Kidney (tissue), 14 donors: ENCODE data around the gene RAD21L1. TPM values are rescaled to one million over a fixed set of nuclear protein-coding genes. Genes with fewer than 3 reads are reported as not detected.

Experiments
- DNase-seq, 5 donors: peaks; one replicate each; pipeline ENCODE4 v3.0.0-alpha.2; 2013 to 2020
- FAIRE-seq: peaks from 2 replicates; lab custom pipeline; 2012; peaks lifted over from hg19 to GRCh38; lab: Jason Lieb, UNC
- H3K27ac ChIP-seq, 2 donors: one replicate each; pipeline ENCODE4 v1.7.0; 2013; ENCODE audit warnings: low read depth in 2 of 2, low read length in 2 of 2, inconsistent platforms in 1 of 2
- H3K27me3 ChIP-seq: one replicate; pipeline ENCODE4 v1.7.1; 2013; ENCODE audit warnings: low read length, inconsistent platforms; ENCODE audit not compliant: control insufficient read depth, insufficient read depth
- H3K36me3 ChIP-seq, 3 donors: one replicate each; pipeline versions ENCODE4 v1.7.0 to v1.7.1; 2013; ENCODE audit warnings: low read length in 3 of 3, control low read depth in 1 of 3, inconsistent platforms in 1 of 3; ENCODE audit not compliant: insufficient read depth in 3 of 3, control insufficient read depth in 2 of 3
- H3K4me1 ChIP-seq, 3 donors: one replicate each; pipeline versions ENCODE4 v1.7.0 to v1.7.1; 2013; ENCODE audit warnings: low read length in 3 of 3, inconsistent platforms in 1 of 3, low read depth in 1 of 3; ENCODE audit not compliant: control insufficient read depth in 2 of 3, insufficient read depth in 2 of 3
- H3K4me3 ChIP-seq, 3 donors: one replicate each; pipeline versions ENCODE4 v1.7.0 to v1.8.1; 2013; ENCODE audit warnings: low read length in 3 of 3, control low read depth in 1 of 3, inconsistent platforms in 1 of 3
- H3K9ac ChIP-seq, 3 donors: one replicate each; pipeline versions ENCODE4 v1.7.0 to v1.7.1; 2013; ENCODE audit warnings: low read length in 3 of 3, control low read depth in 1 of 3, inconsistent platforms in 1 of 3
- H3K9me3 ChIP-seq, 3 donors: one replicate each; pipeline versions ENCODE4 v1.7.0 to v1.7.1; 2013; ENCODE audit warnings: low read length in 3 of 3, control low read depth in 1 of 3, inconsistent platforms in 1 of 3; ENCODE audit not compliant: control insufficient read depth in 2 of 3, insufficient read depth in 1 of 3
- intact Hi-C: fragments of 100-400 bp; cut with DNase I; formaldehyde crosslinking; loops from one replicate; pipeline ENCODE4 v1.11.1; 2022
- polyA plus RNA-seq: library from polyadenylated mRNA; stranded (reverse); fragments of 350-450 nt; fragmentation: Illumina TruSeq; extraction: RNeasy Lipid Tissue Mini Kit (QIAGEN cat#74804); gene quantifications from one replicate; pipeline ENCODE4 v1.2.3, GENCODE V29; 2014; ENCODE audit warnings: low read depth, low replicate concordance; ENCODE audit not compliant: insufficient read depth
- total RNA-seq: library from RNA; stranded (reverse); fragmentation: NEBNext Ultra II Directional; extraction: Animal tissue kit (Norgen Biotek cat#: 25700); gene quantifications from one replicate; pipeline ENCODE4 v1.2.1, GENCODE V29; 2021
- TF ChIP-seq, protein P1 (sequence below): IDR thresholded peaks from 3 replicates; pipeline ENCODE4 v1.5.1; 2012; ENCODE audit warnings: mild to moderate bottlenecking, moderate library complexity, borderline replicate concordance; ENCODE audit not compliant: insufficient read depth; ENCODE audit errors: extremely low read depth
- donor health status: control.
- donor health status: control.
- donor health status: control.
- donor health status: control.
- donor health status: control.
- donor health status: DM: yes; HTN: yes; CAD: no.
- donor health status: Normal renal cell carcinoma (clear cell type).

RAD21L1 gene
- total and polyA plus RNA-seq, 2 donors from 2014 or later = not detected

DNA sequence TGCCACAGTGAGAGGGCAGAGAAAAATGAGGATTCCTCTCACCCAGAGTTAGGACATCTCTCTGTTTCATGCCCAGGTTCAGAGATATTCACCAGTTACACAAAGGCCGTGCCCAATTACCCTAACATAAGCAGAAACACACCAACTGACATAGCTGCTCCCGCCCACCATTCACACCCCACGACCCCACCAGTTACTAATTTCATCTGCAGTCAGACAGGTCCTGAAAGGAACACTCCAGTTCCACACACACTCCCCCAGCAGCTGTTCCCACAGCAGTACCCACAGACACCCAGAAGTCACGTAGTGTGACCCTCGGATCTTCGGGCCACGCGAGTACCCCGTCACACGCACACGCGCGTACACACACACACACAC, 41.6 kb upstream of the RAD21L1 start:
- Histone ChIP-seq H3K36me3 (no peaks in the 10 kb centered on the region), H3K4me1 (no peaks in the 10 kb centered on the region), H3K27ac (no peak overlapping the region), H3K9me3 (no peaks in the 10 kb centered on the region), H3K4me3 (peak overlapping the region in 1 of 3 donors; percentile 25), H3K9ac (no peak overlapping the region), H3K27me3 (peaks cover 5% of the 10 kb centered on the region)
- intact Hi-C loops = no loop called here
- no peak for DNase-seq
- FAIRE-seq = no peak
- TF ChIP-seq, protein P1, sequence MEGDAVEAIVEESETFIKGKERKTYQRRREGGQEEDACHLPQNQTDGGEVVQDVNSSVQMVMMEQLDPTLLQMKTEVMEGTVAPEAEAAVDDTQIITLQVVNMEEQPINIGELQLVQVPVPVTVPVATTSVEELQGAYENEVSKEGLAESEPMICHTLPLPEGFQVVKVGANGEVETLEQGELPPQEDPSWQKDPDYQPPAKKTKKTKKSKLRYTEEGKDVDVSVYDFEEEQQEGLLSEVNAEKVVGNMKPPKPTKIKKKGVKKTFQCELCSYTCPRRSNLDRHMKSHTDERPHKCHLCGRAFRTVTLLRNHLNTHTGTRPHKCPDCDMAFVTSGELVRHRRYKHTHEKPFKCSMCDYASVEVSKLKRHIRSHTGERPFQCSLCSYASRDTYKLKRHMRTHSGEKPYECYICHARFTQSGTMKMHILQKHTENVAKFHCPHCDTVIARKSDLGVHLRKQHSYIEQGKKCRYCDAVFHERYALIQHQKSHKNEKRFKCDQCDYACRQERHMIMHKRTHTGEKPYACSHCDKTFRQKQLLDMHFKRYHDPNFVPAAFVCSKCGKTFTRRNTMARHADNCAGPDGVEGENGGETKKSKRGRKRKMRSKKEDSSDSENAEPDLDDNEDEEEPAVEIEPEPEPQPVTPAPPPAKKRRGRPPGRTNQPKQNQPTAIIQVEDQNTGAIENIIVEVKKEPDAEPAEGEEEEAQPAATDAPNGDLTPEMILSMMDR = no peak

GRCh38 chr20:1184638-1185315, 41.1 kb upstream of the RAD21L1 start, which contains the start of gene TMEM74B:
TMEM74B (minus strand) TSS chr20:1184981; CDS start chr20:1183801, 1,180 bp downstream.
- TF ChIP-seq, protein P1 = no peak
- FAIRE-seq (no peak), DNase-seq (peak in 3 of 5 donors; percentile 12 to 49 (median 21))
- intact Hi-C loops = no loop called here
- Histone ChIP-seq H3K27ac (no peak within 1 kb of the TSS), H3K27me3 (peaks cover 5% of the 10 kb centered on the region), H3K36me3 (no peaks in the 10 kb centered on the region), H3K9ac (no peak within 1 kb of the TSS), H3K4me3 (peak within 1 kb of the TSS in 1 of 3 donors; percentile 25), H3K9me3 (no peaks in the 10 kb centered on the region), H3K4me1 (no peaks in the 10 kb centered on the region)

GRCh38 chr20:1185316-1185741, 40.5 kb upstream of the RAD21L1 start:
- Histone ChIP-seq H3K27ac (no peak overlapping the region), H3K9me3 (no peaks in the 10 kb centered on the region), H3K4me3 (peak overlapping the region in 1 of 3 donors; percentile 25), H3K36me3 (no peaks in the 10 kb centered on the region), H3K4me1 (no peaks in the 10 kb centered on the region), H3K9ac (no peak overlapping the region), H3K27me3 (peaks cover 5% of the 10 kb centered on the region)
- TF ChIP-seq, protein P1 = no peak
- intact Hi-C loops = no loop called here
- FAIRE-seq = no peak
- peak in 2 of 5 donors; percentile 14 to 27 for DNase-seq
